ENCODE measurements around the gene PTPA. TPM values are rescaled to one million over a fixed set of nuclear protein-coding genes. Genes with fewer than 3 reads are reported as not detected.

PTPA gene
- total RNA-seq, 2 experiments from 2014 or later = 88.3 to 97.7 TPM

DNA sequence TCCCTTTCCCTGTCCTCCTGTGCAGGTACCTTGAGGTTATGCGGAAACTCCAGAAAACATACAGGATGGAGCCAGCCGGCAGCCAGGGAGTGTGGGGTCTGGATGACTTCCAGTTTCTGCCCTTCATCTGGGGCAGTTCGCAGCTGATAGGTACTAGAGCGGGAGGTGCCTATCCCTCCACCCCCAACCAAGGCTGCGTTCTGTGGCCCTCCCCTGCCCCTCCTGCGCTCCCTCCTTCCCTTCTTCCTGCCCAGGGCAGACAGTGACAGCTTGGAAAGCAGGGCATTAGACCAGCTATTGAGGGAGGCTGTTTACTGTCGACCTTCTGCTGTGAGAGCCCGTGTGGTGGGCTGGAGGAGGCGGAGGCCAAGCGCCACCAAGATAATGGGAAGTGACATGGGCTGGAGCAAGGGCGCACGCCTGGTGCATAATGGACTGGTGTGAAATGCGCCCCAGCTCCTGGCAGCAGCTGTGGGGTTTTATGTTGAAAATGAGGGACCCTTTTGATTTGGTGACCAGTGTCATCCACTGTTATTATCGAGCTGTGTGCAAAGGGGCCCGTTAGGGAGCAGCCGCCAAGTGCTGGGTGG is 25.3 kb downstream of the PTPA start:
- no peak overlapping the region for H3K4me3 Mint-ChIP-seq
- POLR2A ChIA-PET = no interaction called here
- CTCF ChIA-PET = interaction anchor here (1.3 to 9.4 kb wide), 2 partner anchors 10 to 490 kb away, joined by 3 to 112 read pairs; partner anchors contain the start of gene NTMT1
- peaks cover 30% of the 10 kb centered on the region for H3K4me1 Mint-ChIP-seq
- H3K9me3 Mint-ChIP-seq = no peaks in the 10 kb centered on the region
- no peak for DNase-seq
- H3K36me3 Mint-ChIP-seq (ENCODE audit: low read depth) = peaks cover 40% of the 10 kb centered on the region
- no peak overlapping the region for H3K27ac Mint-ChIP-seq
- H3K27me3 Mint-ChIP-seq = no peaks in the 10 kb centered on the region

DNA sequence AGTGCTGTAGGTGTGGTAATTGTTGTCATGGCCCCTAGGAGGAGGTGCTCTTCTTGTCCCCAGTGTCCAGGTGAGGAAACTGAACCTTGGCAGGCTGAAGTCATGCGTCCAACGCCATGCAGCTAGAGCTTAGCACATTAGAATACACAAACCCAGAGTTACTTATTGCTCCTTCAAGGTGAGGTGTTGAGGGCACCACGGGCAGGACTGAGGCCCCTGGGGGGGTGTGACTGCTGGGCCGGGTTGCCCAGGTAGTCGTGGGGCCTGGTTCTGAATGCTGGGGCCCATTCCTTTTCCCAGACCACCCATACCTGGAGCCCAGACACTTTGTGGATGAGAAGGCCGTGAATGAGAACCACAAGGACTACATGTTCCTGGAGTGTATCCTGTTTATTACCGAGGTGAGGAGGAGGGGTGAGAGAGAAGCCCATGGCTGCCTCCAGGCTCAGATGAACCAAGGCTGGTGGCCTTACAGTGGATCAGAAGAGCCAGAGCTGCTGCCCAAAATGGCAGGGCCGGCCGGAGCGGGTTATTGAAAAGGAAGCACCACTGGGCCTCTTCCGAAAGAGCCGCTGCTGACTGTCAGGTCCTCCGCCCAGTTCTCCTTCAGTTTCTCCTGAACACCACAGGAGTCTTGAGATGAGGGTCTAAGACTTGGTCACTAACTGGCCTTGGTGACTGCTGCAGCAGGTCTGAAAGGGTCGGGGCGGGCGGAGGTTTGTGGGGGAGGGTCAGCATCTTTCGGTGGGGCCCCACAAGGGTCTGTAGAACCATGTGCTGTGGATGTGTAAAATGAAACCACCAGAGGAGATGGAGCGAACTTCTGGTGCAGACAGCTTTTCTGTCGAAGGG is 26.3 kb downstream of the PTPA start:
- Mint-ChIP-seq H3K27me3 (no peaks in the 10 kb centered on the region), H3K9me3 (no peaks in the 10 kb centered on the region), H3K4me1 (peaks cover 32% of the 10 kb centered on the region), H3K4me3 (no peak overlapping the region), H3K36me3 (ENCODE audit: low read depth) (peaks cover 35% of the 10 kb centered on the region), H3K27ac (peak overlapping the region; percentile 21)
- ChIA-PET POLR2A (interaction anchor here (1.3 to 3.4 kb wide), 2 partner anchors 15 to 487 kb away, joined by 4 to 34 read pairs; partner anchors contain the start of gene NTMT1), CTCF (interaction anchor here (1.3 to 9.4 kb wide), 11 partner anchors 7 to 646 kb away, joined by 3 to 112 read pairs (median 12); partner anchors contain the start of genes IER5L and NTMT1)
- DNase-seq = no peak

DNA sequence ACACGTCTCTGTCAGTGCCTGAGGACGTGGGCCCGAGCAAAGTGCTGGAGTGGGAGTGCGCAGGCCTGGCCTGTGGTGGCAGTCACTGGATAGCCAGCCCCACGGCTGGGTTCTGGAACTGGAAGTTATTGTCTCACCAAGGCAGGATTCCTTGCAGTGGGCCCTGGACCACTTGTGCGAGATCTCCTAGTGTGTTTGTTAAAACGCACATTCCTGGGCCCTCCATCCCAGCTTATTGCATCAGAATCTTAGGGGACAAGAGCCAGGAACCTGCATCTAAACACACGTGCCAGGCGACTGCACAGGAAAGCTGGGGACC is 26.9 kb downstream of the PTPA start:
- H3K27me3 Mint-ChIP-seq = no peaks in the 10 kb centered on the region
- H3K4me3 Mint-ChIP-seq = no peak overlapping the region
- no peak overlapping the region for H3K27ac Mint-ChIP-seq
- H3K9me3 Mint-ChIP-seq = no peaks in the 10 kb centered on the region
- H3K4me1 Mint-ChIP-seq = peaks cover 37% of the 10 kb centered on the region
- H3K36me3 Mint-ChIP-seq (ENCODE audit: low read depth) = peaks cover 39% of the 10 kb centered on the region
- CTCF ChIA-PET = interaction anchor here (1.0 to 9.4 kb wide), 13 partner anchors 8 to 646 kb away, joined by 3 to 112 read pairs (median 4); partner anchors contain the start of genes DOLPP1, IER5L and NTMT1
- POLR2A ChIA-PET = interaction anchor here (1.3 to 3.4 kb wide), 2 partner anchors 15 to 487 kb away, joined by 4 to 34 read pairs; partner anchors contain the start of gene NTMT1
- DNase-seq = no peak

DNA sequence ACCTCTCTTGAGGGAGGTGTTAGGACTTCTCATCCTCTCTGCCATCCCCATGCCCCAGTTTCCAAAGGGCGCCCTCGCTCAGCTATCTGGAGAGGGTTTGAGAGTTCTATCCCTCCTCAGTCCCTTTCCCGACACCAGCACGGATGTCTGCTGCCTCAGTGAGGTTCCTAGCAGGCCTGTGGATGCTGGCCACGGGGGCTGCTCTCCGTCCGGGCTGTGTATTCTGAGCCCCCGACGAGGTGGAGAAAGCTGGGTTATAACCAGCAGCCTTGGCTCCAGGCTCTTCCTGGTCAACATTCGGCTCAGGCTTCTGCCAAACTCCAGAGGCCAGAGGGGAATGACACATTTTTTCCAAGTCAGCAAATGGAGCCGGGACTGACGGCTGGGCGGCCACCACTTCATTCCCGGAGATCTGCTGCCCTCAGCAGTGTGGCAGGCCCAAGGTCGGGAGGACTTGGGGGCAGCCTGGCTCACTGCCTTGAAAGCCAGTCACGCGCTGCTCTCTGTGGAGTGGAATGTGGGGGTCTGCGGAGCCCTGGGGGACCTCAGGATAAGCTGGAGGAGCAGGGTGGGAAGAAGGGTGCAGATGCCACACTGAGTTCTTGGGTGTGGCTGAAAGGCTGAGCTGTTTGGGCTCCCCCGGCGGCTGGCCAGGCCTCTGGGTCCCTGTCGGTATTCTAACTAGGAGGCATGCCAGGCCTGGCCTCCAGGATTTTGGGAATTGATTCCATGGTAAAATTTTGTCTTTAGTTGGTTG is 27.4 kb downstream of the PTPA start:
- POLR2A ChIA-PET = interaction anchor here (0.8 to 3.4 kb wide), 10 partner anchors 16 to 499 kb away, joined by 3 to 34 read pairs (median 9); partner anchors contain the start of genes C9orf50 and NTMT1
- Mint-ChIP-seq H3K36me3 (ENCODE audit: low read depth) (peaks cover 37% of the 10 kb centered on the region), H3K9me3 (no peaks in the 10 kb centered on the region), H3K27me3 (no peaks in the 10 kb centered on the region), H3K4me1 (peaks cover 38% of the 10 kb centered on the region), H3K27ac (peak overlapping the region; percentile 96), H3K4me3 (no peak overlapping the region)
- CTCF ChIA-PET = interaction anchor here (0.8 to 9.4 kb wide), 23 partner anchors 8 to 647 kb away, joined by 3 to 112 read pairs (median 4); partner anchors contain the start of genes DOLPP1, IER5L and NTMT1
- no peak for DNase-seq

DNA sequence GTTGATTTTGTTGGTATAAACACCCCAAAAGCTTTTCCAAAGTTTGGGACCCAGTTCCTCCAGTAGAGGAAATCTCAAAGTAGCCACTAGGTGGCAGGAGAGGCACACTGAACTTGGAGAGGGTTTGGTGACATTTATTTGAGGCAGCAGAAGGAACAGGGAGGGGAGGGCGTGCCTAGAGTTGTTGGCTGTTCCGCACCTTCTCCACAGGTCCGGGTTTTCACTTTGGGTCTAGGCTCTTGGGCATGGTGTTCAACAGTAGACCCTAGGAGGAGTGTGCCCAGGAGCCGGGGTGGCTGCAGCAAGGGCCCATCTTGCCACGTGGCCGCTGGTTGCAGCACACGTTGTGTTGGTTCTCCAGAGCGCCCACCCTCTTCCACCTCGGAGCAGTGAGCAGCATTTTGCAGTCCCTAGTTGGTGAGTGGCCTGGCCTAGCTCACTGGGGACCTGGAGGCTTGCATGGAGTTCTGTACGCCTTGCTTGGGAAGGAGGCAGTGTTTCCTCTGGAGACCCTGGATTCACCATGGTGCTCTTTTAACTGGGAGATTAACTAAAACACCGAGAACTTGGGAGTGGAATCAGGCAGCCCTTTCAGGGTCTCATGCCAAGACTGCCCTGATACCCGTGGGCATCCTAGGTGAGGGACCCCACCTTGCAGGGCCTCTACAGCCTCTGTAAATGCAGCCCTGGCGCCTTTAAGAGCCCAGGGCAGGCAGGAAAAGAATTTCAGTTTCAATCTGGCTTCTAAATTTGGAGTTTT is 28.2 kb downstream of the PTPA start:
- CTCF ChIA-PET = interaction anchor here (0.6 to 9.4 kb wide), 39 partner anchors 9 to 646 kb away, joined by 3 to 112 read pairs (median 4); partner anchors contain the start of genes C9orf50, DOLPP1, IER5L and NTMT1
- H3K27me3 Mint-ChIP-seq = no peaks in the 10 kb centered on the region
- peaks cover 38% of the 10 kb centered on the region for H3K4me1 Mint-ChIP-seq
- POLR2A ChIA-PET = interaction anchor here (0.8 to 3.4 kb wide), 19 partner anchors 8 to 665 kb away, joined by 3 to 34 read pairs (median 5); partner anchors contain the start of genes C9orf50, IER5L and NTMT1
- H3K36me3 Mint-ChIP-seq (ENCODE audit: low read depth) = peaks cover 39% of the 10 kb centered on the region
- H3K9me3 Mint-ChIP-seq = no peaks in the 10 kb centered on the region
- H3K27ac Mint-ChIP-seq = peak overlapping the region; percentile 96
- DNase-seq = peak; percentile 81
- peak overlapping the region; percentile 77 for H3K4me3 Mint-ChIP-seq

DNA sequence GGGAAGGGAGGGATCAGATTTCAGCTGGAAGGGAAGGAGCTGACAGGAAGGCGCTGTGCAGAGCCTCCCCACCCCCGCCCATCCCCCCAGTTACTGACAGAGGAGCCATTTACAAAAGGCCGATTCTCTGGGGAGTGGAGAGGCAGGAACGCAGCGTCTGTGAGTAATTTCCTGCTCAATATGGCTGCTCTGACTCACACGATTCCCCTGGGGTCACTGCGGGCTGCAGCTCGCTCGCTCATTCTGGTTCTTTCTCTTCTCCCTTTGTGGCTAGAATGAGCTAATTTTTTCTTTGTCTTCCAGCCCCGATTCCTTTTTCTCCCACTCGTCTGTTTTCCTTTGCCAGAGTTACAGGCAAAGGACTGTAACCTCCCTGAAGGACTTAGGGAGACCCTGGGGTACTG is 28.8 kb downstream of the PTPA start:
- H3K4me3 Mint-ChIP-seq = peak overlapping the region; percentile 77
- H3K27me3 Mint-ChIP-seq = no peaks in the 10 kb centered on the region
- H3K27ac Mint-ChIP-seq = peak overlapping the region; percentile 96
- peaks cover 36% of the 10 kb centered on the region for H3K36me3 Mint-ChIP-seq (ENCODE audit: low read depth)
- H3K9me3 Mint-ChIP-seq = no peaks in the 10 kb centered on the region
- peaks cover 38% of the 10 kb centered on the region for H3K4me1 Mint-ChIP-seq
- DNase-seq = peak; percentile 87
- ChIA-PET POLR2A (interaction anchor here (0.8 to 3.4 kb wide), 17 partner anchors 8 to 664 kb away, joined by 3 to 34 read pairs (median 5); partner anchors contain the start of genes C9orf50, IER5L and NTMT1), CTCF (interaction anchor here (0.6 to 9.4 kb wide), 31 partner anchors 9 to 645 kb away, joined by 3 to 112 read pairs (median 4); partner anchors contain the start of genes C9orf50, IER5L and NTMT1)

DNA sequence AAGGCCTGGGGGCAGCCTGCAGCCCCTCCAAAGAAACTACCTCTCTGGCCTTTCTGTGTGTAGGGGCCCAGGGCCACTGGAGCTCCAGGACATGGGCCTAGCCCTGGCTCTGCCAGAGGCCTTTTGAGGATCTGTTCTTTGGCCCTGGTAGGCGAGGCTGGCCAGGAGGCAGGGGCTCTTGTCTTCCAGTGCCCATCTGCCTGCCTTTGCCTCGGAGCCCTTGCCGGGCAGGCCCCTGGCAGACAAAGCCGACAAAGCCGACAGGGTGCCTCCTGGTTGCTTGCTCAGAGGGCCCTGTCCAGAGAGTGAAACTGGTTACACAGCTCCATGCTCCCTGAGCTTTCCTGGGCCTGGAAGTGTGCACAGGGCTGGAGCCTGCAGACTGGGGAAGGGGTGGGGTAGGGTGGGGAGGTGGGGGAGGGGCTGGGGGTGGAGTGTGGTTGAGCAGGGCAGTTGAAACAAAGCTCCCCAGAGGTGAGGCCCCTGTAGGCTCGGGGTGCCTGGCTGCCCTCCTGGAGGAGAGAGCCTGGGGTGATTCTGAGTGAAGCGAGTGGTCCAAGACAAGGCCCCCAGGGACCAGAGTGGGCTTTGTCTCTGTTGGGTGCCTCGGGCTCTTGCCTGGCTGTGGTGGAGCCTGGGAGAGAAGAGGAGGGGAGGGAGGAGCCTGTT is 29.3 kb downstream of the PTPA start:
- ChIA-PET POLR2A (interaction anchor here (0.8 to 3.4 kb wide), 16 partner anchors 9 to 664 kb away, joined by 3 to 34 read pairs (median 6); partner anchors contain the start of genes C9orf50, IER5L and NTMT1), CTCF (interaction anchor here (0.5 to 9.4 kb wide), 30 partner anchors 9 to 644 kb away, joined by 3 to 112 read pairs (median 4); partner anchors contain the start of genes C9orf50, IER5L and NTMT1)
- DNase-seq = peak; percentile 36
- Mint-ChIP-seq H3K27ac (peak overlapping the region; percentile 96), H3K9me3 (no peaks in the 10 kb centered on the region), H3K4me3 (peak overlapping the region; percentile 77), H3K4me1 (peaks cover 38% of the 10 kb centered on the region), H3K27me3 (no peaks in the 10 kb centered on the region), H3K36me3 (ENCODE audit: low read depth) (peaks cover 31% of the 10 kb centered on the region)

DNA sequence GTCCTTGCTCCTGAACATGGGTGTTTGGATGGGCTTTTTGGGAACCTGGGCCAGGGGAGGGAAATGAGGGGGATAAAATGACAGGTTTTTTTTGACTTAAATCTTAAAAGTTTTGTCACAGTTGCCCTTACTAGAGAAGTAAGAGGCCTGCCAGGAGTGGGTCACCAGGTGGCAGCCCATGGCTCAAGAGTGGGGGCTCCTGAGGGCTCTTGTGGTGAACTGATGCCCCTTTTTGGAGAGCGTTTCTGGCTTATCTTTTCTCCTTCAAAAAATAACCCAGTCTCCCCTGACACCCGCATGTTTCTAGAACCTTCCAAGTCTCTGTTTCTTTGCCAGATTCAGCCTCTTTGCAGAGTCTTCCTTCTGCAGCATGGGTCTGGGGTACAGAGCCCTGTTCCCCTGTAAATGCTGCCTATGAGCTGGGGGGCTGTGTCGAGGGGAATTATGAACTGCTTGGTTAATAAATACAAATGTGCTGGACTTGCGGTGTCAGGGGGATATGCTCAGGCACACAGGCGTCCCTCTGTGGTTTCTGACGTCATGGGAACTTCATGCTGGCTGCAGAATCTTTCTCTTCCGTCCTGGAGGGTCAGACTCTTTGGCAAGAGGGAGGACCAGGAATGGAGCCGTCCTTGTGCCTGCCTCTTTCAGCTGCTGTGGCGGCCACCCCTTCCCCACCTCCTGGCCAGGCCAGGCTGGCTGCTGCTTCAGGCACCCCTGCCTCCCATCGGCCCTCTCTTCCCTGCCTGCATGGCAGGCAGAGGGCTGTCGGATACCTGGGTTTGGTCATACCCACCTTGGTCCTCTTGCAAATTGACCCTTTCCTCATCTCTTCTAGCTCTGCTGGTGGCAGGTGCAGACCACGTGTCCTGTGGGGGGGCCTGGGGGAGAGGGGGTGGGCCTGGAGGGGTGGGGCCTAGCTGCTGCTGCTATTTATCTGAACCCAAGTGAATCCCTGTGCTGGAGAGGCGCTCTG is 30.1 kb downstream of the PTPA start:
- no peaks in the 10 kb centered on the region for H3K27me3 Mint-ChIP-seq
- ChIA-PET CTCF (interaction anchor here (0.5 to 9.4 kb wide), 12 partner anchors 8 to 570 kb away, joined by 3 to 112 read pairs (median 12); partner anchors contain the start of genes IER5L and NTMT1), POLR2A (interaction anchor here (0.9 to 3.0 kb wide), 12 partner anchors 8 to 663 kb away, joined by 3 to 24 read pairs (median 7); partner anchors contain the start of genes IER5L, NTMT1 and PTPA)
- peak; percentile 33 for DNase-seq
- H3K27ac Mint-ChIP-seq = peak overlapping the region; percentile 96
- no peaks in the 10 kb centered on the region for H3K9me3 Mint-ChIP-seq
- H3K4me1 Mint-ChIP-seq = peaks cover 38% of the 10 kb centered on the region
- H3K4me3 Mint-ChIP-seq = peak overlapping the region; percentile 54
- peaks cover 31% of the 10 kb centered on the region for H3K36me3 Mint-ChIP-seq (ENCODE audit: low read depth)

DNA sequence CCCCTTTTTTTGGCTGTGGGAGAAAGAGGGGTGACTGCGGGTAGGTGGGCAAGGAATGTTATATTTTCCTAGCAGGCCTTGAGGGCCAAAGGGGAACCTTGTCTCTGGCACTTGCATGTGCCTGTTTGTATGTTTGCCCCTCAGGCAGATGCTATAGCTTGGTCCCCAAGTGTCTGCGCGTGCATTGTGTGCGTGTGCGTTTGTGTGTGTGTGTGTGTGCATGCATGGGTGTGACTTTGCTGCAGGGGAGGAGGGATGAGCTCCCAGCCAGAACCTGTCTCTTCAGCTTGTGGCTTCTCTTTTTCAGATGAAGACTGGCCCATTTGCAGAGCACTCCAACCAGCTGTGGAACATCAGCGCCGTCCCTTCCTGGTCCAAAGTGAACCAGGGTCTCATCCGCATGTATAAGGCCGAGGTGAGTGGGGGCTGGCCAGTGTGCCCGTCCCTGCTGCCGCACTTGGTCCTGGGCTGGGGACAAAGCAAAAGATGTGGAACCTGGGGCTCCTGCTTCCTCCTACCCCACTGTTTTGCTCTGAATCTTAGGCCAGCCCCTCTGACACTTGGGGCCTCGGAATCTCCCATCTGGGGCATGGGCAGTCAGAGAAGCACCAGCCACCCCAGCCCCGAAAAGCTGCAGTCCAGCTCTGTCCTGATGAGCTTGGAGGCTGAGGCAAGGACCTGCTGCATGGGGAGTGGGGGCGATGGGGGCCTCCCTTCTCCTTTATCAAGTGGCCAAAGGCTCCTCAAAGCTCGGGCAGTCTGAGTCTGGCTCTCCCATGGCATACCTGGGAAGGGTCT is 31.1 kb downstream of the PTPA start:
- peak overlapping the region; percentile 45 for H3K27ac Mint-ChIP-seq
- DNase-seq = no peak
- ChIA-PET POLR2A (interaction anchor here (0.7 to 2.7 kb wide), 9 partner anchors 9 to 483 kb away, joined by 3 to 15 read pairs (median 4); partner anchors contain the start of genes IER5L, NTMT1 and PTPA), CTCF (interaction anchor here (0.6 to 9.4 kb wide), 46 partner anchors 9 to 647 kb away, joined by 3 to 112 read pairs (median 4); partner anchors contain the start of genes C9orf50, IER5L and NTMT1)
- H3K4me1 Mint-ChIP-seq = peaks cover 38% of the 10 kb centered on the region
- H3K9me3 Mint-ChIP-seq = no peaks in the 10 kb centered on the region
- peaks cover 33% of the 10 kb centered on the region for H3K36me3 Mint-ChIP-seq (ENCODE audit: low read depth)
- H3K27me3 Mint-ChIP-seq = no peaks in the 10 kb centered on the region
- no peak overlapping the region for H3K4me3 Mint-ChIP-seq

Measured in activated CD4-positive, alpha-beta memory T cell treated with anti-CD3 and anti-CD28 coated beads, Interleukin-2, amount 10 ng/mL, durations not matched to agents 7 days and 5 days (primary cell).